Fibroblast of mammary gland (primary cell): Measurements from ENCODE around the gene THBS2.
"Not testable (repeated sequence)": the region's sequence is repeated elsewhere in the genome, so short reads cannot be mapped to it uniquely, and the experiment has no call there.

Experiments used
- DNase-seq: peaks from one replicate; pipeline ENCODE4 v3.0.0-alpha.2; 2010; ENCODE audit warnings: low read depth
- H3K4me3 ChIP-seq: 2 replicates; pipeline ENCODE4 v1.5.1; 2011; ENCODE audit warnings: low read depth, mild to moderate bottlenecking, low read length, moderate library complexity; ENCODE audit not compliant: control insufficient read depth
- TF ChIP-seq, protein P1 (sequence below): conservative IDR thresholded peaks from 2 replicates; pipeline ENCODE4 v1.5.1; 2011; ENCODE audit warnings: low read depth, low read length, inconsistent platforms; ENCODE audit not compliant: control insufficient read depth, insufficient read depth

The THBS2 gene

GRCh38 chr6:169263374-169263773, 9.7 kb upstream of the THBS2 start:
- peak; percentile 63 for DNase-seq
- TF ChIP-seq, protein P1, sequence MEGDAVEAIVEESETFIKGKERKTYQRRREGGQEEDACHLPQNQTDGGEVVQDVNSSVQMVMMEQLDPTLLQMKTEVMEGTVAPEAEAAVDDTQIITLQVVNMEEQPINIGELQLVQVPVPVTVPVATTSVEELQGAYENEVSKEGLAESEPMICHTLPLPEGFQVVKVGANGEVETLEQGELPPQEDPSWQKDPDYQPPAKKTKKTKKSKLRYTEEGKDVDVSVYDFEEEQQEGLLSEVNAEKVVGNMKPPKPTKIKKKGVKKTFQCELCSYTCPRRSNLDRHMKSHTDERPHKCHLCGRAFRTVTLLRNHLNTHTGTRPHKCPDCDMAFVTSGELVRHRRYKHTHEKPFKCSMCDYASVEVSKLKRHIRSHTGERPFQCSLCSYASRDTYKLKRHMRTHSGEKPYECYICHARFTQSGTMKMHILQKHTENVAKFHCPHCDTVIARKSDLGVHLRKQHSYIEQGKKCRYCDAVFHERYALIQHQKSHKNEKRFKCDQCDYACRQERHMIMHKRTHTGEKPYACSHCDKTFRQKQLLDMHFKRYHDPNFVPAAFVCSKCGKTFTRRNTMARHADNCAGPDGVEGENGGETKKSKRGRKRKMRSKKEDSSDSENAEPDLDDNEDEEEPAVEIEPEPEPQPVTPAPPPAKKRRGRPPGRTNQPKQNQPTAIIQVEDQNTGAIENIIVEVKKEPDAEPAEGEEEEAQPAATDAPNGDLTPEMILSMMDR: no peak
- H3K4me3 ChIP-seq: no peak overlapping the region

GRCh38 chr6:169262602-169263001, 9.0 kb upstream of the THBS2 start:
- H3K4me3 ChIP-seq, DNase-seq: not testable (repeated sequence)

DNA sequence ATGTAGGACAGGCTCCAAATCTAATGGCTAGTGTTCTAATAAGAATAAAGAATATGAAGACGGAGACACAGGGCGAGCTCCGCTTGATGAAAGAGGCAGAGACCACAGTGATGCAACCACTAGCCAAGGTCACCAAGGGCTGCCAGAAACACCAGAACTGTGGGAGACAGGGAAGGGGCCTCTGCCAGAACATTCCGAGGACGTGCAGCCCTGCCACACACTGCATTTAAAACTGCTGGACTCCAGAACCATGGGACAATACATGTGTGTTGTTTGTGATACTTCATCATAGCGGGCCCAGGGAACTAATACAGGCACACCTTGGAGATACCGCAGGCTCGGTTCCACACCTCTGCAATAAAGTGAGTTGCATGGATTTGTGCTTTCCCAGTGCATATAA, 2.9 kb upstream of the THBS2 start:
- TF ChIP-seq, protein P1: no peak
- no peak overlapping the region for H3K4me3 ChIP-seq
- no peak for DNase-seq

- DNase-seq: no peak
- TF ChIP-seq, protein P1: no peak
Observed at GRCh38 chr6:169256061-169256460, 2.4 kb upstream of the THBS2 start.

GRCh38 chr6:169255643-169256042, 2.0 kb upstream of the THBS2 start:
- DNase-seq: no peak
- no peak overlapping the region for H3K4me3 ChIP-seq
- TF ChIP-seq, protein P1: no peak

More at GRCh38 chr6:169256061-169256460, 2.4 kb upstream of the THBS2 start:
- no peak overlapping the region for H3K4me3 ChIP-seq

GRCh38 chr6:169254456-169255316, 1.0 kb upstream of the THBS2 start:
- H3K4me3 ChIP-seq: no peak overlapping the region
- TF ChIP-seq, protein P1: no peak
- no peak for DNase-seq

DNA sequence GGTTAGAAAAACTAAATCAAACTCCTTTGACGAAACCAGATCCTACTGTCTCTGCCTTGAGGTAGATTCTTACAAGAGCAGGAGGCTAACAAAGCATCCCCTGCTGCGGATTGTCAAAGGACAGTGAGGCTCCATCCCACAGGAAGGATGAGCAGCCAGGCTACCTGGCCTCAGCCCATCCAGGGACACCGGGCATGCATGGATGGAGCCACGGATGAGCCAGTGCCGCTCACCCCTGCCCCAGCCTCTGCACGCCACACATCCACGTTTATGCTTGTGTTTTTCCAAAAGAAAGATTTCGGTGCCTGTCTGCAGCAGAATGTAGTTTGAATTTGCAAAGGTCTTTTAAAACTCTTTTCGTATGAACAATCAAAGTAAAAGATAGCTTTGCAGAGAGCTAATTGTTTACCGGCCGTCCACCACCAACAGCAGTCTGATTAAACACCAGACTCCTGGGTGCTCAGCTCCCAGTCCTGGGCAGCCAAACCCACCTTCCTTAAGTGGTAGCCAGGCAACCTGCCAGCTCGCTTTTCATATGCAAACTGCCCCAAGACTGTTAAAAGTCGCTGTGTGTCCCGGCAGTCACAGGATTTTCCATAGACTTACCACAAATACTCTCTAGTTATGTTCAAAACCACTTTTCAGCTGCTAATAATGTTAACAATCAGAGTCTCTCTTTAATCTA, 999 bp downstream of the THBS2 start:
- DNase-seq: no peak
- TF ChIP-seq, protein P1: no peak
- H3K4me3 ChIP-seq: peak overlapping the region; percentile 97
